ENCODE data around the gene PCBD1.

GRCh38 chr10:70901276-70901878, 13.0 kb upstream of the PCBD1 start:
- TF ChIP-seq ZNF274 (IDR thresholded peaks at IDR 0.05; ENCODE audit: low read depth, low read length) (no peak), FOSL1 (IDR thresholded peaks at IDR 0.05; ENCODE audit: low read depth) (no peak), CTCF (IDR thresholded peaks at IDR 0.05 in 2 of 3, conservative IDR thresholded peaks at IDR 0.05 in 1 of 3; ENCODE audit: borderline replicate concordance in 1 of 3, insufficient read depth in 1 of 3, low read depth in 2 of 3, low read length in 2 of 3) (no peak), POLR2A (IDR thresholded peaks at IDR 0.05; ENCODE audit: borderline replicate concordance, extremely low read depth, insufficient read depth, insufficient read length) (no peak), SP1 (IDR thresholded peaks at IDR 0.05; ENCODE audit: low read depth) (no peak), CEBPB (IDR thresholded peaks at IDR 0.05; ENCODE audit: low read depth) (no peak), RAD21 (IDR thresholded peaks at IDR 0.05; ENCODE audit: low read depth) (no peak), ZBTB33 (IDR thresholded peaks at IDR 0.05; ENCODE audit: extremely low read depth, insufficient replicate concordance, low read length) (no peak)
